ENCODE measurements around the gene GLYATL1.

GLYATL1 gene

DNA sequence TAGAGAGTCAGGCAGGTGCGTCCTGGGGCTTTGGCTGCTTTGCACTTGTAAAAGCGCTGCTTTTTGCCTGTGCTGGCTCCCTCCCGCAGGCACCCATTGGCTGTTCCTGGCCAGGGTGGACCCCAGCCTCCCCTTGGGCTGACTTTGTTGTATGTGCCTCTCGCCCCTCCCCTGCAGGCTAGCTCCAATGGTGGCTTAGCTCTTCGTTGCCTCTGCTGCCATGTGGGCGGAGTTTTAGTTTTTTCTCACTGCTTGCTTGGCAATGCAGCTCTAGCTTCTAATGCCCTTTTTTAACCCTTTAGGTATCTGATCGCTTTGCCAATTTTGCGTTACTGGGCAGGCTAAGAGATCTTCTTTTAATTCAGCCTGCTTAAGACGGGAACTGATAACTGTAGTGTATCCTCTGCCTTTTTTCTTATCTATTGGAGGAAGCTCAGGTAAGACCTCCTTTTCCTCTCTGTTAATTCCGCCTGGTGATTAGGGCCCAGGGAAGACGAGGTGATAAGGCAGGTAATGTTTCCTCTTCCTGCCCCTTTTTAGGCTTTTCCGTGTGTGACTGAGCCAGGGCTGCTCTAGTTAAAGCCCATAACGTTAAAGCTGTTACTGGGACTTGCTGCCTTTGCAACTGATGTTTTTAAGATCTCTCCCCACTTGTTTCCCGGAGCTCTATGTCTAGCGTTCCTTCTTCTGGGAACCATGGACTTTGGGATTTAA lies 11.7 kb upstream of the GLYATL1 start:
- peak in 1 of 2 experiments; percentile 8 for DNase-seq

DNA sequence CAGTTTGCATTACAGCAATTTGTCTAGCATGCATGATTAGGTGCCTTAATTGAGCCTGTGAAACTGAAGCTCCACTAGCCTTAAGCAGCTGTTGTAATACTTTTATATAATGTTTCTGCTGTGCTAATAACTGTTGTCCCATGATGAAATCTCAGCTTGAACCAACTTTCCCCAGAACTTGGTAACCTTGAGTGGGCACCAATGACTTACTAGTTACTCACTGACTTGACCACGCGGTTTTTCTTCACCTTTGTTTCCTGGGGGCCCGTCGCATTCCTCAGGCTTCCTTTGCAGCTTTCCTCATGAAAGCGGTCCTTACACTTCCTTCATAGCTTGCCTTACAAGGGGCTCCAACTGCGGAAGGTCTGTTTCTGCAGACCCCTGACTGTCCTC lies 11.2 kb upstream of the GLYATL1 start:
- no peak for DNase-seq

DNA sequence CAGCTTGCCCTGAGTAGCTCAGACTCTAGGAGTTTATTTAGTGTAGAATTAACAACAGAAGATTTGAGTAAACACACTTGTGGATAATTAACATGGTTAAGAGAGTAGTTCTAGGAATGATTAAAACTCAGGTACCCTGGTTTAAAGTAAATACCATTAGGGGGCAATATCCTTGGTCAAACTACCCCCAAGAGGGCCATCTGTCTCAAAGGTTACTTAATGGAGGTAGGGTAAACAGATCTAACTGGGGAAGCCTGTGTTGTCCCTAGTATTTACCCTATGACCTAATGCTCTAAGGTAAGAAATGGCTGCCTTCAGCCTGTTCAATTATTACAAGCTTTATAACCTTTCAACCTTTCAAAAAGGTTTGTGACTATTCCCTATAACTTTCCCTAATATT lies 10.6 kb upstream of the GLYATL1 start:
- DNase-seq, result no peak

DNA sequence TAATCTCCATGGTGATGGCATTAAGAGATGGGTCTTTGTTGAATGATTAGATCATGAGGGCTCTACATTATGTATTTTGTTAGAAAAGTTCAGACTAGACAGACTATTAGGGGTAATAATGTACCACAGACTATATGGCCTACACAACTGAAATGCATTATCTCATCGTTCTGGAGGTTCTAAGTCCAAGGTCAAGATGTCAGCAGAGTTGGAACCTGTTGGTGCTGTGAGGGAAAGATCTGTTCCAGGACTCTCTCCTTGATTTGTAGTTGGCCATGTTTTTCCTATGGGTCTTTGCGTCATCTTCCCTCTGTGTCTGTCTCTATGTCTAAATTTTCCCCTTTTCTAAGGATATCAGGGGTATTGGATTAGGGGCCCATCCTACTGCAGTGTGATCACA lies 8.4 kb upstream of the GLYATL1 start:
- DNase-seq, result no peak

DNA sequence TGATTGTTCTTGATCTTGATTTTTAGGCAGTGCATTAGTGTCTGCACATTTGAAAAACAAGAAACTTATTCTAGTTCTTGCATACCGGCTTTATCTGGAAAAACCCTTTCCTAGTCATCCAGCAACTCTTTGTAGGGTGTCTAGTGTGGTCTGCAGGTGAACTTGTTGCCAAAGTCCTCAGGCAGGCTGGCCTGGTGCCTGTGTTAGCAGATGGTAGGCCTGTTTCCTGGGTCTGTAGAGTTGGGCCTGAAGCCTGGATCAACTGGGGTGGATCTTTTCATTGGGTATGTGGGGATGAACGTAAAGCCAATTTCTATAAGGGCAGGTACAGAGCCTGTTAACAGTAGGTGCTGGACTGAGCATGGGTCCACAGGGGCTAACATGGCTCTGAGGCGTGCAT lies 5.6 kb upstream of the GLYATL1 start:
- no peak for DNase-seq

DNA sequence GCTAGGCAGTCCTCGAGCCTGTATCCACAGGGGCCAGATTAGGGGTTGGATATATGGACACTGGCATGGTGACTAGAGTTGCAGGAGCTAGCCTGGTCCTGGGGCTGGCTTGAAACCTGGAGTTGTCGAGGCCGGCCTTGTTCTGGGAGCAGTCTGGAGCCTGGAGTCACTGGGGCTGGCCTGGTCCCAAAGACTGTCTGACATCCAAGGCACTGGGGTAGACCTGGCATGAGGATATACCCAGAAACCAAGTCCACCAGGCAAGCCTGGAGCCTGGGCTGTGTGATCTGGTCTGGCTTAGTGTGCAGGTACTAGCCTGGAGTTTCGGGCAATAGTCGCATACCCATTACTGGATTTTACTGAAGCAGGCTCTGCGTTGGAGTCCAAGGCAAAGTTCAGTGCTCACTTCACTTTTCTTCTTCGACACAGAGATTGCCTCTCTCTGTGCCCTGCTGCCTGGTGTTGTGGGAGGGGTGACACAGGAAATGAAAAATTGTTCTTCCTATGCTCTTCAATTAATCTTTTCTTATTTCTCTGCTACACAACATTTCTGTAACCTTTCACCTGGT lies 4.3 kb upstream of the GLYATL1 start:
- DNase-seq, result no peak

DNA sequence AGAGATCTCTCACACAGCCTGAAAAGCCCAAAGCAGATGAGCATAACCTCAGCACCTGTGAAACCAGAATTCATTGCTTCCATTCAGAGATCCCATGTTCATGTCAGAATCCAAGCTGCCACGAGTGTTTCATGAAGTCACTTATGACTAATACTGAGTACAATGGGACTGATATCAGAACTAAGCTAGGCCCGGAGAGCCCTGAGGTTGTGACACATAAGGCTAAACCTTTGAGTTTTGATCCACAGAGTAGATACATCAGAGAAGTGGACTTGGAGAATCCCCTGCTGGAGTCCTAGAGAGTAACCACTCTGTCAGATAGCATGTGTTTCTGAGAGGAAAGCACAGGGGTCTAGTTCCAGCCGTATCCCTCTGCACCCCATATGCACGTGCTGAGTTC lies 890 bp upstream of the GLYATL1 start:
- DNase-seq, result no peak

DNA sequence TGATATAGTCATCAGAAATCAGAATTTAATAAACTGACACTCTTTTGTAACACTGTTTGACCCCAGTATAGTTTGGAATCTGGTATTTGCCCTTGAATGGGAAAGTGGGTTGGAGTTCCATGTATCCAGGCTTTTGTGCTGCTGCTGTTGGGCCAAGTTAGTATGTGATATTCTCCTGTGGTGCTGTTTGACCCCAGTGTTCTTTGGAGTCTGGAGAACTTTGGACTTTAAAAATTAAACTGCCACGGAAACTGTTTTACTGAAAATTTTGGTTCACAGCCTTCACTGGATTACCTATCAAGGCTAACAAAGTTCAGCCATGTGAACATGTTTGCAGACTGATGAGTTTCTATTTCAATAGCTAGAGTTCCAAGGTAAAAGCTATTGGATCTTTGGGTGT lies 740 bp downstream of the GLYATL1 start:
- no peak for DNase-seq

DNA sequence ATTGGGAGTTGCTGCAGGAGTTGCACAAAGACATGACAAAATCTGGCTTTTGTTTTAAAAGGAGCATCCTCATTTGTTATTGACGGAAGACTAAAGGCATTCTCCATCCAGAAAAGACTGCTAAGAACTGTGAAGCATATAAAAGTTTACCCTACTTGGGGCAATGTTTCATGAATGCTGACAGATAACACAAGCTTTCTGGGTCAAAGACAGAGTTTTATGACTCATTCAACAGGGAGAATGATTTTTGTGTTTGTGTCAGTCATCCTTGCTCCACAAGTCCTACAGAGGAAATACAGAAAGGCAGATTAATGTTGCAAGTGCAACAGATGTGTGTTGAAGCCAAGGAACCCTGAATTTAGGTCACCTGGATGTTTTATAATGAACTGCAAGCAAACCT lies 2.5 kb downstream of the GLYATL1 start:
- DNase-seq, result no peak

DNA sequence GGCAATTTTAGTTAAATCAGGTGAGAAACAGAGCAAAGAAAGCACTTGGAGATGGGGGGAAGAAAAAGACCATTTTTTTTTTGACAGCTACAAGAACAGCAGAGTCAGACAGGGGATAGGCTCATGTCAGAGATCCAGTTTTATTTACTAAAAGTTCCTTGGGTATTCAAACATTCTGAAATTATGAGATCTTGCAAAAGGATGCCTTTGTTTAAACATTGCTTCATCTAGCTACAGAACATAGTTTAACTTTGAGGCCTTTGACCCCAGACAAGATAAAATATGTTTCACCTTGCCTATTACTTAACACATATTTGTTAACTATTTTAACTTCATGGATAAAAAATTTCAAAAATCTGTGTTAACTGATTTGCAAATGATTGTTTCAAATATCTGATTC lies 6.4 kb downstream of the GLYATL1 start:
- DNase-seq, result no peak

DNA sequence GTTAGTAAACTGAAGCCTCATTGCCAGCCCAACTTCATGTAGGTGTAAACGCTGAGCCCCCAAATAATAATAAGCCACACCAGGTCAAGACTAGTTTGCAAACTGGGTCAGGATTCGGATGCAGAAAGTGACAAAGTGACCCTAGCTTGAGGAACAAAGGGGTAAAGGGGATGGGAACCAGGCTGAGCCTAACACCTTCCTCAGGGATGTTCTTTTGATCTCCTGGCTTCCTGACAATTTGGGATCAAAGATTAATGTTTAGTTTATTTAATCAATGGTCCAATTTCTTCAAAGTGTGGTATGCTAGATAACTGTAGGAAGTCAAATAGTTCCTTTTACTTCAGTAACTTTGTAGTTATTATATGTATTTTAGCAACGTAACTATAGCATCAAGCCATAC lies 9.9 kb downstream of the GLYATL1 start:
- no peak for DNase-seq

DNA sequence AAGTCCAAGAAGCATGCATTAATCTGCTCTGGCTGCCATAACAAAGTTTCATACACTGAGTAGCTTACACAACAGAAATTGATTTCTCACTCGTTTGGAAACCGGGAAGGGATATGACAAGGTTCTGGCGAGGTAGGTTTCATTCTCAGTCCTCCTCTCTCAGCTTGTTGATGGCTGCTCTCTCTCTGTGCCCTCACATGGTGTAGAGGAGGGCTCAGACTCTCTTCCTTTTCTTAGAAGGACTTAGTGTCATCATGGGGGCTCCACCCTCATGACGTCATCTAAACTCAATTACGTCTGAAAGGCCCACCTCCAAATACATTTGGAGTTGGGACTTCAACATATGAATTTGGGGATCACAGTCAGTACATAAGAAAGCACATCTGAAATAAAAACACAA lies 18.6 kb downstream of the GLYATL1 start:
- DNase-seq, result no peak

DNA sequence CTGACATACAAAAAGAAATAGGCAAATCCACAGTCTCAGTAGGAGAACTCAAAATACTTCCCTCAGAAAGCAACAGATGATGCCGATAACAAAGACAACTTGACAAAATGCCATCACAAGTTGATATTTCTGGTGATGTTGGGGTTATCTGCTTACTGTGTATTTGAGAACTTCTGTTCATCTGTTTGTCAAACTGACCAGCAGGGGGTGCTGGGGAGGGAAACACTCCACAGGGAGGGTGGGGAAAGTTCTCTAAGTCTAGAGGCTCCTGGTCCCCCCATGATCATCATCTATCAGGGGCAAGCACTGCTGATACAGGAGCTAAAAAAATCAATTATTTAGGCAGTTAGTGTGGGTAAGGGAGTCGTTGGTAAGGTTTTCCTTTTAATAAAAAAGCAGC lies 19.2 kb downstream of the GLYATL1 start:
- DNase-seq, result peak; percentile 38 to 47

DNA sequence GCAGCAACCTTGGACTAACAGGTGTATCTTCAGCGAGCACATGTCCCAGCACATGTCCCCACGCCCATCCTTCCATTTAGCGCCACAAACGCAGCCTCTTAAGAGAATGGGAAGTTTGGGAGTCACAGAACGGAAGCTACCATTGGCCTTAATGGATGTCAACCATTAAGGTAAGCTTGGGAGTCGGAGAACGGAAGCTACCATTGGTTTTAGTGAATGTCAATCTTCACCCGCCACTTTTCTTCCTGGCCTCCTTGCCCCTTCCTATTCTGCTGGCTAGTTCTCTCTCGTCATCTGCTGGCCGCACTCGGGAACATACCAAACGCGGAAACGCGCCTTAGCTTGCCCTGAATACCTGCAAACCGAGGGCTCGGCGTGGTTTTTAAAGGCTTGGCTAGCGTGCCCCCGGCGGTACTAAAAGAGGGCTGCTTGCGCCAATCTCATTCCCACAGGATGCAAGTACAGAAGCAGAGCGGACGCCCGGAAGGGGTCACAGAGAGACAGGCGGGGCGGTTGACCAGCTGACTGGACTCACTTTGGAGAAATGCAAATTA lies 24.3 kb downstream of the GLYATL1 start:
- no peak for DNase-seq

DNA sequence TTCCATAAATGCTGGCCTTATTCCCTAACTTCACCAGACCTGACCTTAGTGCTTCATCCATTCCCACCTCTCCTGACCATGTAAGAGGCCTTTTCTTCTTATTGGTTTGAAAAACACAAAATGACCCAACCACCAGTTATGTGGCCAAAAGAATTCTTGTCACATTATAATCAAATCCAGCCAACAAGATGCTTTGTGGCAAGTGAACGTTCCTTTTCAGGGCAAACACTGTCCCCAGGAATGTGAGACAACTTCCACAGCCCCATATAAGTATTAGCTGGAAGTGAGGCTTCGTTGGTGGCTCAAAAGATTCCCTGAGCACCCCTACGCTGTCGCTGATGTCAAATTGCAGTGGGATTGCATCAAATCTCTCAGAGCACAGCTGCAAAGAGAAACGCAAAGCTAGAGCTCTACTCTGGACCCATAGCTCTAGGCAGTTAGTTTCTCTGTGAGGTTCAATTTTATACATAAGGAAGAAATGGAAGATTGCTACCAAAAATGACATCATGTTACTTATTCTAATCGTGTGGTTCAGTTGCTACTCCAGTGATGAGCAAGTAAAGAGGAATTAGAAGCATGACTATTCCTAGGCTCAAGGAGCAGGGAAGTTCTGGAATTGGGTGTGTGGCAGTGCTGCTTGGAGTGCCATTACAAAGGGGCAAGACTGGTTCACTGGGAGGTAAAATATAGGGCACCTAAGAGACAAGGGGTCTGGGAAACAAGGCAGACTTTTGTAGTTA lies 26.1 kb downstream of the GLYATL1 start:
- DNase-seq, result no peak

DNA sequence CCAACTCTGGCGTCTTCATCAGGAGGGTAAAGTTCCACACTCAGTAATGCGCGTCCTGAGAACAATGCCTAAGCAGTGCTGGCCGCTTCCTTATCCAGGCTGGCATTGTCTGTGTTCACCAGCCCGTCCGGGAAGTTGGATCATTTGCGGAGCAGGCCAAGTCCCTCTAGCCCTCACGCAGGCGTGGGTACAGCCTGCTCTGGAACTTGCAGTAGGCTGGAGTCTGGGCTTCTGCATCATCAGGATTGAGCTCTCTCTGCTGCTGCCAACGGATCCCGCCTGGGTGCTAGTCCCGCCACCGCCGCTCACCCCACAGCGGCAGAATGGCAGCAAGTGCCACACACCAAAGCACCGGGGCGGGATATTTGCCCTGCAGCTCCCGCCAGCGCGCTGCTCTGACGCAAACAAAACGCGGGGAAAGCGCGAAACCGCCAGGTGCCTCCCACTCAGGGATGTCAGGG lies 29.0 kb downstream of the GLYATL1 start:
- no peak for DNase-seq

DNA sequence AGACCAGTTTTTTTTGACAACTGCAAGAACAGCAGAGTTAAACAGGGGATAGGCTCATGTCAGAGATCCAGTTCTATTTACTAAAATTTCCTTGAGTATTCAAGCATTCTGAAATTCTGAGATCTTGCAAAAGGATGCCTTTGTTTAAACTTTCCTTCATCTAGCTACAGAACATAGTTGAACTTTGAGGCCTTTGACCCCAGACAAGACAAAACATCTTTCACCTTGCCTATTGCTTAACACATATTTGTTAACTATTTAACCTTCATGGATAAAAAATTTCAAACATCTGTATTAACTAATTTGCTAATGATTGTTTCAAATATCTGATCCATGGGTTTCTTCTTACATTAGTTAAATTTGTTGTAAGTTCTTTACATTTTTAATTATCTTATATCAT lies 38.2 kb downstream of the GLYATL1 start:
- no peak for DNase-seq

DNA sequence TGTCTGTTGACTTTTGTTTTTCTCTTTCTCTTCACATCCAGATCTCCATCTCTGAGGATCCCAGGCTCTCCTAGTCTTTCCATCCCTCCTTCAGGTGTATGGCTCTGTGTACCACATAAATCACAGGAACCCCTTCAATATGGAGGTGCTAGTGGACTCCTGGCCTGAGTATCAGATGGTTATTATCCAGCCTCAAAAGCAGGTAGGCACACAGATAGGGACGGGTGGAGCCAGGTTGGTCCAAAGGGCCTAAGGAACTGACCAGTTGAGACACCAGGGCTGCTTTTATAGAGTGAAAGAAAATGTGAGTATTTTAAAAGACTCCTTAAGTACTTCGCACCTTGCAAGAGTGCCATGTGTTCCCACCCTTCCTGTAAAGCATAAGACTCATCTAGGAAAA lies 39.9 kb downstream of the GLYATL1 start:
- no peak for DNase-seq

DNA sequence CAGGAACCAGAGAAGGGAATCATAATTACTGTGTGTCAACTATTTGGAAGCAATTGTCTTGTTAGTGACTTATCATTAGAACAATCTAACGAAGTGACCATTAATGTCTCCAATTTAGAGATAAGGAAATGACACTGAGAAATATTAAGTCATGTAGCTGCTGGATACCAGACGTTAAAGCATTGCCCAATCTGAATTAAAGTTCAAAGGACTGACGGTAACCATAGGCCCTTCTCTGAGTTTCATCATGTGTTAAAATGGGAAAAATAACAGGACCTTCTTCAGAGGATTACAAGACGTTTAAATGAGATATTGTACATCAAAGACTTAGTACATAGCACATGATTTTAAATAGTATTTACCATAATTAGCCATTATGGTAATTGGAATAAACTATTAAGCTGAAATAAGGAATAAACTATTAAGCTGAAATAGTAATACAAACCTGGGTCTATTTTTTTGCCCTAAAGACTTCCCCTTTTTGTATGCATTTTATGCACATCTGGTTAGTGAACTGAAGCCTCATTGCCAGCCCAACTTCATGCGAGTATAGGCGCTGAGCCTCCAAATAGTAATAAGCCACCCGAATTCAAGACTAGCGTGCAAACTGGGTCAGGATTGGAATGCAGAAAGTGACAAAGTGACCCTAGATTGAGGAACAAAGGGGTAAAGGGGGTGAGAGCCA lies 41.0 kb downstream of the GLYATL1 start:
- no peak for DNase-seq

DNA sequence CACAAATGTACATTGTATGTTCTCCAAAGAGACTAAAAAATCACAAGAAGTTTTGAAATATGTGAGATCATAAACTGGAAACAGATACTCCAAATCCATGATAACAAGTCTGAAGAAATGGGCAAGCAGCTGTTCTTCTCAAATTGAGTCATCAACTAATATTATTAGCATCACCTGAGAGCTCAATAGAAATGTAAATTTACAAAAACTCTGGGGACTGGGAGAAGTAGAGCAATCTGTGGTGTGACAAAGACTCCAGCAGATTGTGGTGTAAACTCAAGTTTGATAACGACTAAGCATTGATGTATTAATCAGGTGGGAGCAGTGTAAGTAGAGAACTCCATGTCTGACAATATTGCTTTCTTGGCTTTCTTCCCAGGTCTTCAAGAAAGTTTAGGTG lies 53.2 kb downstream of the GLYATL1 start:
- no peak for DNase-seq

DNA sequence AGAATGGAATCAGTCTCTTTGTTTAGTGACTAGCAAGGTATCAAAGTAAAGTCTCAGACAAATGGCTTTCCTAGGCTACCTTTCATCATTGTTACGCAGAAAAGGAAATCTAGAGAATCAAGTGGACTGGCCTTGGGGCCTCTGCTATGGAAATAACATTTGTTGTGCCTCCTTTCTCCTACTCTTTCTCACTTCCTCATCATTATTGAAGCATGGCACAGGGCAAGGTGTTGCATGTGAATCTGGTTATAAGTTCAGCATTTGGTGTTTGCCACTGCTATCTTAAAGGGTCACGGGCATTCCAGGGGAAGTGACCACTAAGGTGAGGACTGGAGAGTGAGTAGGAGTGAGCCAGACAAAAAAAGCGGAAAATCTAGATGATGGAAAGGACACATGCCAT lies 54.9 kb downstream of the GLYATL1 start:
- no peak for DNase-seq

DNA sequence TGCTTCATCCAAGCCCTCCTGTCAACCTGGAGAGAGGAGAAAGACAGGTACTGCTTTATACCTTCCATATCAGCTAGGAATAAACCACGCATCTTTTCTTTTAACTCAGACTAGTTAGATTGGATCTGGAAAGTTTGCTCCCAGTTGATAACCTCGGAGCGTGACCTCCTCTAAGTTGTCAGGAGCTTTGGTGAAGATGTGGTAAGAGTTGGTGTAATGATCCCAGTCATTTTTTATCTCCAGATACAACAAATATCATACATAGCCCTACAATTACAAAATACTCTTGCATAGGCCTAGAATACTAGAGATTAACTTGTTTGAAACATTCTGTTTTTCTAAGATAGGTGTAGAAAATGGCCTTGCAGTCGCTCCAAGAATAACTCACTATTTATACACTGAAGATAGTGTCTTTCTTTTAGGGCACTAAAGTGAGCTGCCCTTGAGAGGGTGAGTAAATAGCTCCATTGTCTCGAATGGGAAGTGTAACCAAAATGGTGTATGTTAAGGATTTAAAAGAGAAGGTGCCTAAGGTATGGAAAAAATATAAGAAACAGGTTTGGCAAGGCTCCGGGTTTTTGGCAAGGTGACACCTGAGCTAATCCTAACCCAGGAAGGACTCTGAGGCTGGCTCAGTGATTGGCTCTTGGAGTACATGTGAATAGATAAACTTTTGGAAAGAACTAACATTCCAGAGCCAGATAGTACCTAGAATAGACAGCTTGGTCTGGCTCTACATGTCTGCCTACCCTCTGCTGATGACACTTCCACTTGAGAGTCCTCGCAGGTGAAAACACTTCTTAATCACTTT lies 59.4 kb downstream of the GLYATL1 start:
- DNase-seq, result no peak

DNA sequence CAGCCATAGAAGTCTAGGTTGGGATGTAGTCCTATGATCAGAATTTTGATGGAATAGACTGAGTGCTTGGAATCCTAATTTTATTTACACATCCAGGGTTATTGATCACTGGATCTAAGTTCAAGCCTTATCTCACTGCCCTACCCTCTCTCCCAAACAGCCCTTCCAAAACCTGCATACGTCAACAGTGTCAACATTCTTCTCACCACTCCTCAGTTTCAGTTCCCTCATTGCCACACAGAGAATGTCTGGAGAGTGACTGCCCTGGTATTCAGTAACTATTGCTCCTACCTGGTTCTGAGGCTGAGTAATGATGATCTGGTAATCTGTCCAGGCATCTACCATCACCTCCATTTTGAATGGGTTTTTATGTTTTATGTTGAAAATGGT lies 60.0 kb downstream of the GLYATL1 start:
- no peak for DNase-seq
